Neural progenitor cell (in vitro differentiated cells): ENCODE results near the gene NRK. TPM values are rescaled to one million over a fixed set of nuclear protein-coding genes. Genes with fewer than 3 reads are reported as not detected.

Experiments used
- DNase-seq: peaks from one replicate; pipeline ENCODE4 v3.0.0-alpha.2; 2016; ENCODE audit warnings: low spot score
- H2AFZ ChIP-seq: fragments of 200-600 bp; sonication (generic); replicated peaks from 2 replicates; pipeline ENCODE4 v1.6.1; 2016; ENCODE audit warnings: antibody characterized with exemption
- H3F3A ChIP-seq: fragments of 200-600 bp; sonication (generic); 2 replicates; pipeline ENCODE4 v1.6.1; 2016; ENCODE audit warnings: antibody characterized with exemption, low read depth
- H3K27ac ChIP-seq: fragments of 200-600 bp; sonication (generic); 2 replicates; pipeline ENCODE4 v1.5.1; 2016; ENCODE audit warnings: mild to moderate bottlenecking
- H3K27me3 ChIP-seq: fragments of 200-600 bp; sonication (generic); 2 replicates; pipeline ENCODE4 v1.6.1; 2016; ENCODE audit warnings: mild to moderate bottlenecking, moderate library complexity
- H3K36me3 ChIP-seq: fragments of 200-600 bp; sonication (generic); 2 replicates; pipeline ENCODE4 v1.5.1; 2016
- H3K4me1 ChIP-seq: fragments of 200-600 bp; sonication (generic); 2 replicates; pipeline ENCODE4 v1.6.1; 2016; ENCODE audit warnings: mixed run types
- H3K4me2 ChIP-seq: fragments of 200-600 bp; sonication (generic); 2 replicates; pipeline ENCODE4 v1.6.1; 2016
- H3K4me3 ChIP-seq: fragments of 200-600 bp; sonication (generic); 2 replicates; pipeline ENCODE4 v1.5.1; 2016
- H3K79me2 ChIP-seq: fragments of 200-600 bp; sonication (generic); 2 replicates; pipeline ENCODE4 v1.6.1; 2016; ENCODE audit warnings: low read depth
- H3K9ac ChIP-seq: fragments of 200-600 bp; sonication (generic); 2 replicates; pipeline ENCODE4 v1.6.1; 2016
- H3K9me3 ChIP-seq: fragments of 200-600 bp; sonication (generic); 2 replicates; pipeline ENCODE4 v1.5.1; 2016; ENCODE audit warnings: low read depth
- H4K20me1 ChIP-seq: fragments of 200-600 bp; sonication (generic); 2 replicates; pipeline ENCODE4 v1.6.1; 2016; ENCODE audit warnings: low read depth
- H3K27ac Mint-ChIP-seq: 3 replicates; pipeline ENCODE4 v1.8.0; 2021; ENCODE audit warnings: mixed read lengths
- H3K27me3 Mint-ChIP-seq: 2 replicates; pipeline ENCODE4 v1.8.0; 2022; ENCODE audit warnings: low read depth, mild to moderate bottlenecking, inconsistent platforms, moderate library complexity, mixed read lengths; ENCODE audit not compliant: insufficient read depth
- H3K36me3 Mint-ChIP-seq: 3 replicates; pipeline ENCODE4 v1.8.0; 2021; ENCODE audit warnings: mixed read lengths
- H3K4me1 Mint-ChIP-seq: 3 replicates; pipeline ENCODE4 v1.8.0; 2021; ENCODE audit warnings: mixed read lengths
- H3K4me3 Mint-ChIP-seq: 3 replicates; pipeline ENCODE4 v1.8.0; 2021; ENCODE audit warnings: mild to moderate bottlenecking, moderate library complexity, mixed read lengths
- H3K9me3 Mint-ChIP-seq: 3 replicates; pipeline ENCODE4 v1.8.0; 2020; ENCODE audit warnings: mixed read lengths
- CTCF ChIP-seq: fragments of 200-600 bp; sonication (generic); IDR thresholded peaks from 2 replicates; pipeline ENCODE4 v1.5.1; 2017; ENCODE audit warnings: antibody characterized with exemption, mild to moderate bottlenecking
- EZH2 ChIP-seq: fragments of 200-600 bp; sonication (generic); IDR thresholded peaks from 2 replicates; pipeline ENCODE4 v1.6.1; 2017; ENCODE audit warnings: antibody characterized with exemption, mild to moderate bottlenecking, moderate library complexity
- EZH2phosphoT487 ChIP-seq: fragments of 200-600 bp; sonication (generic); IDR thresholded peaks from 2 replicates; pipeline ENCODE4 v1.6.1; 2017; ENCODE audit warnings: antibody characterized with exemption
- total RNA-seq: library from RNA; depleted of rRNA; stranded (reverse); fragments of >200 nt; gene quantifications from 2 replicates; pipeline ENCODE4 v1.2.3, GENCODE V29; 2015; ENCODE audit warnings: low replicate concordance

The NRK gene
- total RNA-seq, 1 donor from 2014 or later: not detected

DNA sequence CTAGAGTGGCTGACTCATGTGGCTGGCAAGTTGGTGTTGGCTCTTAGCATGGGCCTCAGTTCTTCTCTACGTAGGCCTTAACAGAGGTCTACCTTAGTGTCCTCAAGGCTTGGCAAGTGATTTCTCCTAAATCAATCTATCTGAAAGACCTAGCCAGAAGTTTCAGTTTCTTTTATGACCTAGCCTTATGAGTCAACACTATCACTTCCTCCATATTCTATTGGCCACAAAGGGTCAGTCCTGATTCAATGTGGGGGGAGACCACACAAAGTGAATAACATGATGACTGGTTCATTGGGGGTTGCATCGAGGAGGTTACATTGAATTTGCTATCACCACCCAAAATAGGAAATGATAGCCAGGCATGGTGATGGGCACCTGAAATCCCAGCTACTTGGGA is 5.8 kb upstream of the NRK start:
- Mint-ChIP-seq H3K9me3 (no peaks in the 10 kb centered on the region), H3K4me3 (no peak overlapping the region), H3K27me3 (peaks cover 16% of the 10 kb centered on the region), H3K27ac (no peak overlapping the region), H3K4me1 (peaks cover 9% of the 10 kb centered on the region), H3K36me3 (no peaks in the 10 kb centered on the region)
- no peaks in the 10 kb centered on the region for H3K36me3 ChIP-seq
- peaks cover 3% of the 10 kb centered on the region for H3K9me3 ChIP-seq
- no peaks in the 10 kb centered on the region for H3K4me1 ChIP-seq
- no peaks in the 10 kb centered on the region for H4K20me1 ChIP-seq
- TF ChIP-seq EZH2phosphoT487 (no peak), CTCF (no peak), EZH2 (no peak)
- no peaks in the 10 kb centered on the region for H3F3A ChIP-seq
- no peak for DNase-seq
- no peak overlapping the region for H3K27ac ChIP-seq
- no peak overlapping the region for H3K4me3 ChIP-seq
- H3K9ac ChIP-seq: no peak overlapping the region
- no peaks in the 10 kb centered on the region for H3K79me2 ChIP-seq
- H2AFZ ChIP-seq: no peak overlapping the region
- no peak overlapping the region for H3K4me2 ChIP-seq
- H3K27me3 ChIP-seq: peaks cover 24% of the 10 kb centered on the region

- H3K79me2 ChIP-seq: no peaks in the 10 kb centered on the region
- peaks cover 3% of the 10 kb centered on the region for H3K9me3 ChIP-seq
- H3K4me2 ChIP-seq: no peak overlapping the region
- peaks cover 61% of the 10 kb centered on the region for H3K27me3 ChIP-seq
- H3K27ac ChIP-seq: no peak overlapping the region
- DNase-seq: peak; percentile 40
- H3K4me3 ChIP-seq: no peak overlapping the region
- Mint-ChIP-seq H3K9me3 (no peaks in the 10 kb centered on the region), H3K36me3 (no peaks in the 10 kb centered on the region), H3K4me1 (peaks cover 16% of the 10 kb centered on the region), H3K27ac (no peak overlapping the region), H3K4me3 (no peak overlapping the region), H3K27me3 (peaks cover 42% of the 10 kb centered on the region)
- no peaks in the 10 kb centered on the region for H3K4me1 ChIP-seq
- H3F3A ChIP-seq: no peaks in the 10 kb centered on the region
- no peak overlapping the region for H3K9ac ChIP-seq
- no peaks in the 10 kb centered on the region for H3K36me3 ChIP-seq
- H4K20me1 ChIP-seq: no peaks in the 10 kb centered on the region
- no peak overlapping the region for H2AFZ ChIP-seq
- TF ChIP-seq EZH2: no peak
- TF ChIP-seq CTCF: no peak
- no peak for TF ChIP-seq EZH2phosphoT487
Observed at GRCh38 chrX:105820247-105820646, 2.1 kb upstream of the NRK start.

- Histone ChIP-seq H3K36me3 (no peaks in the 10 kb centered on the region), H4K20me1 (no peaks in the 10 kb centered on the region), H3K4me2 (peak overlapping the region; percentile 65), H3K4me1 (no peaks in the 10 kb centered on the region), H3K27me3 (peaks cover 62% of the 10 kb centered on the region), H2AFZ (no peak overlapping the region), H3F3A (no peaks in the 10 kb centered on the region), H3K4me3 (peak overlapping the region; percentile 39), H3K9ac (no peak overlapping the region), H3K27ac (no peak overlapping the region), H3K79me2 (no peaks in the 10 kb centered on the region), H3K9me3 (peaks cover 3% of the 10 kb centered on the region)
- H3K36me3 Mint-ChIP-seq: no peaks in the 10 kb centered on the region
- H3K9me3 Mint-ChIP-seq: no peaks in the 10 kb centered on the region
- TF ChIP-seq CTCF (no peak), EZH2phosphoT487 (no peak), EZH2 (no peak)
- H3K27ac Mint-ChIP-seq: no peak overlapping the region
- peaks cover 16% of the 10 kb centered on the region for H3K4me1 Mint-ChIP-seq
- peaks cover 42% of the 10 kb centered on the region for H3K27me3 Mint-ChIP-seq
- peak; percentile 42 for DNase-seq
- H3K4me3 Mint-ChIP-seq: peak overlapping the region; percentile 84
Observed at GRCh38 chrX:105821471-105822121, 743 bp upstream of the NRK start.
